ENCODE results near the gene WDPCP.
A peak's percentile ranks its signal among the peaks of the same experiment; 100 is the strongest.
"Not testable (repeated sequence)": the region's sequence is repeated elsewhere in the genome, so short reads cannot be mapped to it uniquely, and the experiment has no call there.

The WDPCP gene

DNA sequence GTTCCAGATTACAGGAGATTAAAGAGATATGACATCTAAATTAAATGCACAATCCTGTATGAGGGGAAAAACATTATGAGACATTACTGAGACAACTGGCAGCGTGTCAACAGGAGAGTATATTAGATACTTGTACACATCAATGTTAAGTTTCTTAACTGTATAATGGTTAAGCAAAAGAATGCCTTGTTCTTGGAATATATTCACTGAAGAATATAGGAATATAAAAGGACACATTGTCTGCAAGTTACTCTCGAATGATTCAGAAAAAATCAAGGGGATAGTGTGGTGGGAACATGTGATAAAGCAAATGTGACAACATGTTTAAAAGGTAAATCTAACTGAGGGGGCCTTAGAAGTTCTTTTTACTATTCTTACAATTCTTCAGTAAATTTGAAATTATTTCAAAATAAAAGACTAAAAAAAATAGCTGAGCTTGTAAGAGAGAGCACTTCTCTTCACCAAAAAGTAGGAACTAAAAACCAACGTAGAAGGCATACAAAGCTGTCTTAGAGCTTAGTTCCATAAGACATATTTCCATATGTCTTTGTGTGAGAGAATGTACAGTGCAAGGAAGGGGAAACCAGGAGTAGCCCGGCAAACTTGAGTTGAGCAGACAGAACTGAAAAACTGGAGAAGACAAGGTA is 7.5 kb downstream of the WDPCP start:
- Histone ChIP-seq H3K9ac (ENCODE audit: low read depth, low read length) (no peak overlapping the region), H3K9me3 (ENCODE audit: control insufficient read depth, insufficient read depth, low read length) (no peaks in the 10 kb centered on the region), H3K36me3 (ENCODE audit: insufficient read depth, low read length) (no peaks in the 10 kb centered on the region), H3K4me1 (ENCODE audit: insufficient read depth, low read length) (peaks cover 4% of the 10 kb centered on the region; the same call in 1 of the 2 replicates)

DNA sequence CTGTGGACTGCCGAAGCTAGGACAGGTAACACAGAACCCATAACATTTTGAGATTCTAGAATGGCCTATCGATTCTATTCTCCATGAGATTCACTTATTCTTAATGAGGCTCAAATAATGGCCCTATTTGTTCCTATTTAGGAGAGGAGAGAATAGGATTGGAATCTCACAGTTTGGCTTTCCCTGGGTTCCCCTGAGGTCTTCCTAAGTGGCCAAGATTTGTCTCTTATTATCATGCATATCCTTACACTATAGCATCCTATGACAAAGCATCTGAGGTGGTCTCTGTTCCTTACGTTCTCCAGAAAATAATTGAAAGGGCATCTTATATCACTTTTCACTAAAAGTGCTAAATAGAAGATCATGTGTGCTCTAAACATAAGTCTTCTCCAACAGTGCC is 9.5 kb downstream of the WDPCP start:
- Histone ChIP-seq H3K36me3 (ENCODE audit: insufficient read depth, low read length) (no peaks in the 10 kb centered on the region), H3K9me3 (ENCODE audit: control insufficient read depth, insufficient read depth, low read length) (no peaks in the 10 kb centered on the region), H3K9ac (ENCODE audit: low read depth, low read length) (no peak overlapping the region), H3K4me1 (ENCODE audit: insufficient read depth, low read length) (peaks cover 4% of the 10 kb centered on the region; the same call in 1 of the 2 replicates)

DNA sequence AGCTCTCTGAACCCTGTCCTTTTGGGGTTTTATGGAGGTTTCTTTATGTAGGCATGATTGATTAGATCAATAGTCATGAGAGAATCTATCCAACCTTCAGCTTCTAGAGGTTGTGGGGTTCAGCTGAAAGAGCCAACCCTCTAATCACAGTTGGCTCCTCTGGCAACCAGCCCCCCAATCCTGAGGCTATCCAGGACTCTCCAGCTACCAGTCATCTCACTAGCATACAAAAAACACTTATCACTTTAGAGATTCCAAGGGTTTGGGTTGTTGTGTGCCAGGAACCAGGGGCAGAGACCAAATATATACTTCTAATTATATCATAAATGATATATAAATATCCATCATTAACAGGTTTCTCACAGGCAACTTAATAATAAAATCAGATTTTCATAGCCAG is 11.7 kb downstream of the WDPCP start:
- no peaks in the 10 kb centered on the region for H3K36me3 ChIP-seq (ENCODE audit: insufficient read depth, low read length)
- no peak overlapping the region for H3K9ac ChIP-seq (ENCODE audit: low read depth, low read length)
- no peaks in the 10 kb centered on the region; the same call in 1 of the 2 replicates for H3K9me3 ChIP-seq (ENCODE audit: control insufficient read depth, insufficient read depth, low read length)
- H3K4me1 ChIP-seq (ENCODE audit: insufficient read depth, low read length): peaks cover 4% of the 10 kb centered on the region; the same call in 1 of the 2 replicates

DNA sequence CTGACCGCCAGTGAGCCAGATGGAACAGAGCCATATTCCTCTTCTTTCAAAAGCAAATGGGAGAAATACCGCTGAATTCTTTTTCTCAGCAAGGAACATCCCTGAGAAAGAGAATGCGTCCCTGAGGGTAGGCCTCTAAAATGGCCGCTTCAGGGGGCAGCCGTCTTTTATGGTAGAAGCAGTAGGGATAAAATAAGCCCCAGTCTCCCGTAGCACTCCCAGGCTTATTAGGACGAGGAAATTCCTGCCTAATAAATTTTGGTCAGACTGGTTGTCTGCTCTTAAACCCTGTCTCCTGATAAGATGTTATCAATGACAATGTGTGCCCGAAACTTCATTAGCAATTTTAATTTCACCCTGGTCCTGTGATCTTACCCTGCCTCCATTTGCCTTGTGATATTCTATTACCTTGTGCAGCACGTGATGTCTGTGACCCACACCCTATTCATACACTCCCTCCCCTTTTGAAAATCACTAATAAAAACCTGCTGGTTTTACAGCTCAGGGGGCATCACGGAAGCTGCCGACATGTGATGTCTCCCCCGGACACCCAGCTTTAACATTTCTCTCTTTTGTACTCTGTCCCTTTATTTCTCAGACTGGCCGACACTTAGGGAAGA is 14.4 kb downstream of the WDPCP start:
- H3K36me3 ChIP-seq (ENCODE audit: insufficient read depth, low read length); H3K4me1 ChIP-seq (ENCODE audit: insufficient read depth, low read length); H3K9ac ChIP-seq (ENCODE audit: low read depth, low read length); H3K9me3 ChIP-seq (ENCODE audit: control insufficient read depth, insufficient read depth, low read length): not testable (repeated sequence)

DNA sequence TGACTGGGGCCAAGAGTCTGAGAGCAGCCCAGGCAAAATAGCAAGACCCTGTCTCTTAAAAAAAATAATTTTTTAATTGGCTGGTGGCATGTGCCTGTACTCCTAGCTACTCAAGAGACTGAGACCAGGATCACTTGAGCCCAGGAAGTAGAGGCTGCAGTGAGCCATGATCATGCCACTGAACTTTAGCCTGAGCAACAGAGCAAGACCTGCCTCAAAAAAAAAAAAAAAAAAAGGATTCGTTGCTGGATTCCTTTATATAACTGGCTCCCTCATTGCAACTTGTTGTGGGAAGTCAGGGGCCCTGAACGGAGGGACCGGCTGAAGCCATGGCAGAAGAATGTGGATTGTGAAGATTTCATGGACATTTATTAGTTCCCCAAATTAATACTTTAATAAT is 15.3 kb downstream of the WDPCP start:
- not testable (repeated sequence) for H3K4me1 ChIP-seq (ENCODE audit: insufficient read depth, low read length); H3K36me3 ChIP-seq (ENCODE audit: insufficient read depth, low read length); H3K9me3 ChIP-seq (ENCODE audit: control insufficient read depth, insufficient read depth, low read length)
- H3K9ac ChIP-seq (ENCODE audit: low read depth, low read length): peak overlapping the region; percentile 20; the same call in 1 of the 2 replicates

DNA sequence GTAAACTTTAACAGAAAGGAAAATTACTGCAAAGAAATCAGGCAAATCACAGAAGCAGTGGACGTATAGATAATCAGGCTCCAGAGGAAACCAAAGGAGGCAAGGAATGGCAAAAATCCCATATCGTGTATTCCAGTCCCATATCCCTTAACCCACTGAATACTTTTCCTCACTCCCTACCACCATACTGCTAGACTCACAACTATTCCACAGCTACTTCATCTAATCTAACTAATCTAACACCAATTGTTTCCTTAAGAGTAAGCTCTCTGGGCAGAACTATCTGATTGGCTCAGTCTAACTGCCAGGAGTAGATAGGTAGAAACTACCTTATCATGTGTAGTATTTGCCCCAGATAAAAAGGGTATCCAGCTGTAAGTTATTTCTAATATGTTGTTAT is 16.3 kb downstream of the WDPCP start:
- H3K9ac ChIP-seq (ENCODE audit: low read depth, low read length): no peak overlapping the region
- no peaks in the 10 kb centered on the region; the same call in 1 of the 2 replicates for H3K4me1 ChIP-seq (ENCODE audit: insufficient read depth, low read length)
- peaks cover 5% of the 10 kb centered on the region; the same call in 1 of the 2 replicates for H3K9me3 ChIP-seq (ENCODE audit: control insufficient read depth, insufficient read depth, low read length)
- no peaks in the 10 kb centered on the region for H3K36me3 ChIP-seq (ENCODE audit: insufficient read depth, low read length)

DNA sequence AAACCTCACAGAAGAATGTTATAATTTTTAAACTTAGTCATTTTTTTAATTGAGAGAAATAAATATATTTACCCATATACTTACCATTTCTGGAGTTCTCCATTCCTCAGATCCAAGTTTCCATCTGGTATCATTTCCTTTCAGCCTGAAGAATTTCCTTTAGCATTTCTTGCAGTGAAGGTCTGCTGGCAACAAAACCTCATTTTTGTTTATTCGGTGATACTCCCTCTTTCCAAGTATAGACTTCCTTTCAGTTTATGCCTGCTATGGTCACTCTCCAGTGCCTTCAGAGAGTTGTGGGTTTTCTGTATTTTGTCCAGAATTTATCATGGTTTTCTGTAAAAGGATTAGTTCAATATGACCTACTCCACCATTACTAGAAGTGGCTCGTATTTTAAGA is 17.0 kb downstream of the WDPCP start:
- Histone ChIP-seq H3K9me3 (ENCODE audit: control insufficient read depth, insufficient read depth, low read length) (peaks cover 5% of the 10 kb centered on the region; the same call in 1 of the 2 replicates), H3K36me3 (ENCODE audit: insufficient read depth, low read length) (no peaks in the 10 kb centered on the region), H3K4me1 (ENCODE audit: insufficient read depth, low read length) (no peaks in the 10 kb centered on the region; the same call in 1 of the 2 replicates), H3K9ac (ENCODE audit: low read depth, low read length) (no peak overlapping the region)

DNA sequence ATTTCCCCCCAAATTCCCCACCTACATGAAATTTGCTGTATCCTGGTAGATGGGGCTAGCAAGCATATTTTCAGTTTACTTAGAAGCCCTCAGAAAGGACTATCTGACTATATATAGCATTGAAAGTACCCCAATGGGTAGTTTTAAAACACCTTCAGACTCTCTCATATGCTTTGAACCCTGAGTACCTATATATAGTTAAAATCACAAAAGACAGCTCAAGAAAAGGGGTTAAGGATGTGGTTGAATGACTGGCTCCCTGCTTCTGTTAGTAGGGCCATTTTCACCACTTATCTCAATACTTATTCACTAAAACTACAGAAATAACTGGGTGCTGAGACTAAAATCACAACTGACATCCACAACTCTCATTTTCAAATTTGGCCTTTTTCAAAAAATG is 18.5 kb downstream of the WDPCP start:
- peaks cover 5% of the 10 kb centered on the region; the same call in 1 of the 2 replicates for H3K9me3 ChIP-seq (ENCODE audit: control insufficient read depth, insufficient read depth, low read length)
- H3K36me3 ChIP-seq (ENCODE audit: insufficient read depth, low read length): no peaks in the 10 kb centered on the region
- H3K9ac ChIP-seq (ENCODE audit: low read depth, low read length): no peak overlapping the region
- H3K4me1 ChIP-seq (ENCODE audit: insufficient read depth, low read length): no peaks in the 10 kb centered on the region; the same call in 1 of the 2 replicates

DNA sequence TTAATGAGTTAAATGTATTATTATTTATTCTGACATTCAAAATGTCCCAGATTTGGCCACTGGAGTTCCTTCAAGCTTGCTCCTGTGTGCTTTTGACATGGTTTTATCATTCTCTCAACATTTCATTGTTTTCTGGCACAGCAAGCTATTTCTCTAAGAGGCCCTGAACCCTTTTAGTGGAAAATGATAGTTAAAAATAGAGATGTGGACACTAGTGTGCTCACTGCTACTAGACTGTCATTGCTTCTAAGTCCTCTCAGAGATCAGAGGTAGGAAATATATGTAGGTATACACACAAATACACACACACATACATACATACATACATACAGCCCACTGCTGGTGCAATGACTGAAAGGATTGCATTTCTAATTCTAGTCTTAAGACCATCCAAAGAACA is 25.5 kb downstream of the WDPCP start:
- H3K4me1 ChIP-seq (ENCODE audit: insufficient read depth, low read length): no peaks in the 10 kb centered on the region
- no peaks in the 10 kb centered on the region for H3K36me3 ChIP-seq (ENCODE audit: insufficient read depth, low read length)
- 0 out of 2 replicates have a peak, but pooled peaks cover 2% of the 10 kb centered on the region for H3K9me3 ChIP-seq (ENCODE audit: control insufficient read depth, insufficient read depth, low read length)
- no peak overlapping the region for H3K9ac ChIP-seq (ENCODE audit: low read depth, low read length)

DNA sequence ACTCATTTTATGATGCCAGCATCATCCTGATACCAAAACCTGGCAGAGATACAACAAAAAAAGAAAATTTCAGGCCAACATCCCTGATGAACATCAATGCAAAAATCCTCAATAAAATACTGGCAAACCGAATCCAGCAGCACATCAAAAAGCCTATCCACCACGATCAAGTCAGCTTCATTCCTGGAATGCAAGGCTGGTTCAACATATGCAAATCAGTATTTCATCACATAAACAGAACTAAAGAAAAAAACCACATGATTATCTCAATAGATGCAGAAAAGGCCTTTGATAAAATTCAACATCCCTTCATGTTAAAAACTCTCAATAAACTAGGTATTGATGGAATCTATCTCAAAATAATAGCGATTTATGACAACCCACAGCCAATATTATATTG is 29.4 kb downstream of the WDPCP start:
- H3K4me1 ChIP-seq (ENCODE audit: insufficient read depth, low read length); H3K36me3 ChIP-seq (ENCODE audit: insufficient read depth, low read length); H3K9me3 ChIP-seq (ENCODE audit: control insufficient read depth, insufficient read depth, low read length); H3K9ac ChIP-seq (ENCODE audit: low read depth, low read length): not testable (repeated sequence)

DNA sequence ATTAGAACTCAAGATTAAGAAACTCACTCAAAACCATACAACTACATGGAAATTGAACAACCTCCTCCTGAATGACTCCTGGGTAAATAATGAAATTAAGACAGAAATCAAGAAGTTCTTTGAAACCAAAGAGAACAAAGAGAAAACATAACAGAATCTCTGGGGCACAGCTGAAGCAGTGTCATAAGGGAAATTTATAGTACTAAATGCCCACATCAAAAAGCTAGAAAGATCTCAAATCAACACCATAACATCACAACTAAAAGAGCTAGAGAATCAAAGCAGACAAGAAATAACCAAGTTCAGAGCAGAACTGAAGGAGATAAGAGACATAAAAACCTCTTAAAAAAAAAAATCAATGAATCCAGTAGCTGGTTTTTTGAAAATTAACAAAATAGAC is 30.5 kb downstream of the WDPCP start:
- H3K36me3 ChIP-seq (ENCODE audit: insufficient read depth, low read length); H3K9ac ChIP-seq (ENCODE audit: low read depth, low read length); H3K4me1 ChIP-seq (ENCODE audit: insufficient read depth, low read length); H3K9me3 ChIP-seq (ENCODE audit: control insufficient read depth, insufficient read depth, low read length): not testable (repeated sequence)

DNA sequence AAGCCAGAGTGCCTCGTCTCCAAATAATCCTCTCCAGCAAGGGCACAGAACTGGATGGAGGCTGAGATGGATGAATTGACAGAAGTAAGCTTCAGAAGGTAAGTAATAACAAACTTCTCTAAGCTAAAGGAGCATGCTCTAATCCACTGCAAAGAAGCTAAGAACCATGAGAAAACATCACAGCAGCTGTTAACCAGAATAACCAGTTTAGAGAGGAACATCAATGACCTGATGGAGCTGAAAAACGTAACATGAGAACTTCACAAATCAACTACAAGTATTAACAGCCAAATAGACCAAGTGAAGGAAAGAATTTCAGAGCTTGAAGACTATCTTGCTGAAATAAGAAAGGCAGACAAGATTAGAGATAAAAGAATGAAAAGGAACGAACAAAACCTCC is 32.3 kb downstream of the WDPCP start:
- H3K36me3 ChIP-seq (ENCODE audit: insufficient read depth, low read length): no peaks in the 10 kb centered on the region
- H3K4me1 ChIP-seq (ENCODE audit: insufficient read depth, low read length): no peaks in the 10 kb centered on the region
- no peak overlapping the region for H3K9ac ChIP-seq (ENCODE audit: low read depth, low read length)
- no peaks in the 10 kb centered on the region for H3K9me3 ChIP-seq (ENCODE audit: control insufficient read depth, insufficient read depth, low read length)

DNA sequence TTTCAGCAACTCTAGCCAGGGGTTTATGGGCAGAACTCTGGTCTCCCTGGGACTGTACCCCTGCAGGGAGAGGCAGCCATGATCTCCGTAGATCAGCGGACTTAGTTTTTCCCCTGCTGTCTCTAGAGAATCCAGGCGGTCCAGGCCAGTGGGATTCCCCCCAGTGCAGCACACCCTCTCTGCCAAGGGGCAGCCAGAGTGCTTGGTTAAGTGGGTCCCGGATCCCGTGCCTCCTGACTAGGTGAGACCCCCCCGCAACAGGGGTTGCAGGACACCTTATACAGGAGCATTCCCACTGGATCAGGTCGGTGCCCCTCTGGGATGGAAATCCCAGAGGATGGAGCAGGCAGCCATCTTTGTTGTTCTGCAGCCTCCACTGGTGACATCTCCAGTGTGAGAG is 33.0 kb downstream of the WDPCP start:
- no peaks in the 10 kb centered on the region for H3K4me1 ChIP-seq (ENCODE audit: insufficient read depth, low read length)
- no peaks in the 10 kb centered on the region for H3K9me3 ChIP-seq (ENCODE audit: control insufficient read depth, insufficient read depth, low read length)
- no peak overlapping the region for H3K9ac ChIP-seq (ENCODE audit: low read depth, low read length)
- H3K36me3 ChIP-seq (ENCODE audit: insufficient read depth, low read length): no peaks in the 10 kb centered on the region

DNA sequence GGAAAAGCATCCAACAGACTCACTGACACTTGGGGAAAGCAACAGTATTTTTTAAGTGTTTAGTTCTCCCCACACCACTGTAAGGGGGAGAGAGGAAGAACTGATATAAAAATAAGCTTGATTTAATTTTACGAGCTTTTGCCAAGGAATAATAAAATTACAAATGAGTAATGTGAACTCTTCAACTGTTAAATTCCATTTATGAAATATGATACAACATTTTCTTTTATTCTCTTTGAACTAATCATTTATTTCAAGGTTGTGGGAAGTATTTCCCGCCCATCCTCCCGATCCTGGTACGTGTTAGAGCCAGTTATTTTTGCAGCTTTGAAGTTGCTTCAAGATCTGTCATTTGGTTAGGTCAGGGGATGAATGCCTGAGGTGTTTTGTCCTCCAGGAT is 35.2 kb downstream of the WDPCP start:
- no peak overlapping the region for H3K9ac ChIP-seq (ENCODE audit: low read depth, low read length)
- H3K4me1 ChIP-seq (ENCODE audit: insufficient read depth, low read length): no peaks in the 10 kb centered on the region
- H3K9me3 ChIP-seq (ENCODE audit: control insufficient read depth, insufficient read depth, low read length): no peaks in the 10 kb centered on the region
- no peaks in the 10 kb centered on the region for H3K36me3 ChIP-seq (ENCODE audit: insufficient read depth, low read length)

DNA sequence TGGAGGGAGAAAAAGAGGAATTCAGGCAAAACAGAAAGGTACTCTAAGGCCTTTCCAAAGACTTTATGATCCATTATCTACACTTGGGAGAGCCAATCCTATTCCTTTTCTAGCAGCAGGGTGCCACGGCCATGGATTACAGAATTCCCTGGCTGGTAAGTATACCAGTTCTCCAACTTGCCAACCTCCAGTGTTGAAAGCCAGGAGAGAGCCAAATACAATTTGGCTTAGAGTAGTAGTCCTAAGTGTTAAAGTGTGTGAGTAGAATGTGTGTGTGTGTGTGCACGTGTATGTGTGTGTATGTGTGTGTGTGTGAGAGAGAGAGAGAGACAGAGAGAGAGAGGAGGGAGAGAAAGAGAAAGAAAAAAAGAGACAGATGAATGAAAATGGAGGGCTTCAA is 43.3 kb downstream of the WDPCP start:
- no peak overlapping the region for H3K9ac ChIP-seq (ENCODE audit: low read depth, low read length)
- no peaks in the 10 kb centered on the region for H3K36me3 ChIP-seq (ENCODE audit: insufficient read depth, low read length)

More for the DNA sequence above, 43.3 kb downstream of the WDPCP start:
- H3K4me1 ChIP-seq (ENCODE audit: insufficient read depth, low read length): no peaks in the 10 kb centered on the region
- H3K9me3 ChIP-seq (ENCODE audit: control insufficient read depth, insufficient read depth, low read length): no peaks in the 10 kb centered on the region

Data from ES-I3 (cell line).